GM19240 (cell line): ENCODE results near the gene RGL2.
"Not testable (repeated sequence)": the region's sequence is repeated elsewhere in the genome, so short reads cannot be mapped to it uniquely, and the experiment has no call there.

ENCODE experiments used
- DNase-seq: peaks from one replicate; pipeline ENCODE4 v3.0.0; 2011; ENCODE audit warnings: low spot score; ENCODE audit not compliant: insufficient read length

The RGL2 gene

GRCh38 chr6:33294086-33294823 is 4.5 kb downstream of the RGL2 start:
- no peak for DNase-seq

GRCh38 chr6:33292996-33293682 is 5.6 kb downstream of the RGL2 start:
- DNase-seq: no peak

- no peak for DNase-seq
Measured at GRCh38 chr6:33290459-33290858, 8.3 kb downstream of the RGL2 start.

GRCh38 chr6:33289784-33290315 is 8.9 kb downstream of the RGL2 start:
- DNase-seq: no peak

- DNase-seq: peak; percentile 85
Measured at GRCh38 chr6:33288921-33289783, 9.6 kb downstream of the RGL2 start, which contains the start of the genes PFDN6 and WDR46. TSS of gene PFDN6 (plus strand) at chr6:33289601. CDS start at chr6:33289857, 256 bp downstream. TSS of gene WDR46 (minus strand) at chr6:33289239. CDS start at chr6:33289170, 69 bp downstream.

- no peak for DNase-seq
Measured at GRCh38 chr6:33288141-33288920, 10.4 kb downstream of the RGL2 start.

GRCh38 chr6:33286946-33287914 is 11.5 kb downstream of the RGL2 start:
- no peak for DNase-seq

- not testable (repeated sequence) for DNase-seq
Measured at GRCh38 chr6:33285214-33285613, 13.5 kb downstream of the RGL2 start.

- DNase-seq: no peak
Measured at GRCh38 chr6:33280539-33280938, 18.2 kb downstream of the RGL2 start.

GRCh38 chr6:33279971-33280511 is 18.7 kb downstream of the RGL2 start:
- DNase-seq: no peak

- no peak for DNase-seq
Measured at GRCh38 chr6:33279257-33279695, 19.5 kb downstream of the RGL2 start.

GRCh38 chr6:33278810-33279209 is 19.9 kb downstream of the RGL2 start:
- DNase-seq: no peak

- DNase-seq: no peak
Measured at GRCh38 chr6:33278392-33278741, 20.4 kb downstream of the RGL2 start.

GRCh38 chr6:33277663-33278391 is 20.9 kb downstream of the RGL2 start:
- no peak for DNase-seq

GRCh38 chr6:33276864-33277662 is 21.7 kb downstream of the RGL2 start, which contains the start of gene B3GALT4:
TSS of gene B3GALT4 (plus strand) at chr6:33277123. CDS start at chr6:33277420, 297 bp downstream.
- no peak for DNase-seq

- no peak for DNase-seq
Measured at GRCh38 chr6:33276581-33276863, 22.2 kb downstream of the RGL2 start.

- not testable (repeated sequence) for DNase-seq
Measured at GRCh38 chr6:33275795-33276580, 22.8 kb downstream of the RGL2 start.
